GM19452 (cell line): Measurements from ENCODE around the gene TACC3.

Experiments used
- ATAC-seq: cut with Tn5 transposase; IDR thresholded peaks from one replicate; pipeline ENCODE4 v1.9.1; 2021; ENCODE audit not compliant: unreplicated experiment

Gene TACC3

GRCh38 chr4:1721003-1721665 lies at the start of gene TACC3, which contains the start of gene TMEM129:
TSS of gene TACC3 (plus strand) at chr4:1721521. CDS start at chr4:1723422, 1,901 bp downstream.
TSS of gene TMEM129 (minus strand) at chr4:1721323. CDS start at chr4:1720837, 486 bp downstream.
- peak; percentile 75 for ATAC-seq

GRCh38 chr4:1673671-1674070 lies 47.6 kb upstream of the TACC3 start:
- ATAC-seq: no peak

GRCh38 chr4:1674682-1675081 lies 46.6 kb upstream of the TACC3 start:
- no peak for ATAC-seq

- no peak for ATAC-seq
Measured at GRCh38 chr4:1675136-1675801, 46.1 kb upstream of the TACC3 start.

GRCh38 chr4:1675802-1676137 lies 45.6 kb upstream of the TACC3 start:
- ATAC-seq: no peak

- ATAC-seq: no peak
Measured at GRCh38 chr4:1676605-1677525, 44.5 kb upstream of the TACC3 start.

GRCh38 chr4:1678244-1678643 lies 43.1 kb upstream of the TACC3 start:
- ATAC-seq: no peak

- ATAC-seq: no peak
Measured at GRCh38 chr4:1682860-1683259, 38.5 kb upstream of the TACC3 start.

- peak; percentile 2 for ATAC-seq
Measured at GRCh38 chr4:1683261-1683735, 38.0 kb upstream of the TACC3 start.

GRCh38 chr4:1683736-1684505 lies 37.4 kb upstream of the TACC3 start, which contains the start of gene FAM53A:
TSS of gene FAM53A (minus strand) at chr4:1684313. CDS start at chr4:1668741, 15,572 bp downstream.
- ATAC-seq: peak; percentile 90

- no peak for ATAC-seq
Measured at GRCh38 chr4:1684506-1685234, 36.7 kb upstream of the TACC3 start.

- ATAC-seq: no peak
Measured at GRCh38 chr4:1685235-1686150, 35.8 kb upstream of the TACC3 start.

- ATAC-seq: no peak
Measured at GRCh38 chr4:1686440-1687036, 34.8 kb upstream of the TACC3 start.

GRCh38 chr4:1690698-1691097 lies 30.6 kb upstream of the TACC3 start:
- no peak for ATAC-seq

- ATAC-seq: no peak
Measured at GRCh38 chr4:1691737-1692373, 29.5 kb upstream of the TACC3 start.

GRCh38 chr4:1693131-1693896 lies 28.0 kb upstream of the TACC3 start:
- peak; percentile 81 for ATAC-seq

- ATAC-seq: no peak
Measured at GRCh38 chr4:1695913-1696312, 25.4 kb upstream of the TACC3 start.
